RPMI8226 (cell line): Measurements from ENCODE around the gene ARFGEF2.
"Not testable (repeated sequence)": the region's sequence is repeated elsewhere in the genome, so short reads cannot be mapped to it uniquely, and the experiment has no call there.

Source experiments
- DNase-seq: peaks from one replicate; pipeline ENCODE4 v3.0.0-alpha.2; 2015

Gene ARFGEF2

GRCh38 chr20:49009899-49010631 lies 88.6 kb downstream of the ARFGEF2 start:
- DNase-seq, result no peak

- no peak for DNase-seq
These were observed 102.7 kb downstream of the ARFGEF2 start for GRCh38 chr20:49024220-49024619.

- not testable (repeated sequence) for DNase-seq
These were observed 106.7 kb downstream of the ARFGEF2 start for GRCh38 chr20:49028177-49028576.

GRCh38 chr20:49028684-49029083 lies 107.2 kb downstream of the ARFGEF2 start:
- DNase-seq, result peak; percentile 22

- DNase-seq, result no peak
These were observed 107.7 kb downstream of the ARFGEF2 start for GRCh38 chr20:49029203-49029602.

GRCh38 chr20:49030954-49031619 lies 109.6 kb downstream of the ARFGEF2 start:
- no peak for DNase-seq

- no peak for DNase-seq
These were observed 110.9 kb downstream of the ARFGEF2 start for GRCh38 chr20:49032455-49032854.

GRCh38 chr20:49034070-49034732 lies 112.7 kb downstream of the ARFGEF2 start:
- no peak for DNase-seq

GRCh38 chr20:49037962-49038387 lies 116.5 kb downstream of the ARFGEF2 start:
- DNase-seq, result peak; percentile 73

GRCh38 chr20:49039854-49040253 lies 118.3 kb downstream of the ARFGEF2 start:
- no peak for DNase-seq

- no peak for DNase-seq
These were observed 121.5 kb downstream of the ARFGEF2 start for GRCh38 chr20:49043000-49043399.

- peak; percentile 50 for DNase-seq
These were observed 124.1 kb downstream of the ARFGEF2 start for GRCh38 chr20:49045440-49046086.

GRCh38 chr20:49046087-49046900 lies 124.8 kb downstream of the ARFGEF2 start, which contains the start of gene CSE1L:
CSE1L (plus strand) TSS chr20:49046312; CDS start chr20:49058464, 12,152 bp downstream.
- DNase-seq, result peak; percentile 96

- no peak for DNase-seq
These were observed 130.8 kb downstream of the ARFGEF2 start for GRCh38 chr20:49052334-49052733.

GRCh38 chr20:49054056-49054643 lies 132.6 kb downstream of the ARFGEF2 start:
- no peak for DNase-seq

GRCh38 chr20:49063279-49063678 lies 141.8 kb downstream of the ARFGEF2 start:
- no peak for DNase-seq

- no peak for DNase-seq
These were observed 153.0 kb downstream of the ARFGEF2 start for GRCh38 chr20:49074521-49074920.

GRCh38 chr20:49078310-49078709 lies 156.8 kb downstream of the ARFGEF2 start:
- no peak for DNase-seq

GRCh38 chr20:49082295-49082694 lies 160.8 kb downstream of the ARFGEF2 start:
- not testable (repeated sequence) for DNase-seq
